ENCODE data around the gene LIN37. TPM values are rescaled to one million over a fixed set of nuclear protein-coding genes. Genes with fewer than 3 reads are reported as not detected.

Gene LIN37
- total RNA-seq, 1 experiment from 2014 or later, result 11.3 TPM

- intact Hi-C loops (cut with micrococcal nuclease; ENCODE audit: unreplicated experiment), result no loop called here
- H3K4me1 ChIP-seq (ENCODE audit: insufficient read depth, low read length, poor library complexity, severe bottlenecking), result no peaks in the 10 kb centered on the region
- no peak overlapping the region for H3K27ac ChIP-seq (ENCODE audit: low read depth, low read length, poor library complexity, severe bottlenecking)
- DNase-seq (ENCODE audit: low spot score), result no peak
- TF ChIP-seq EZH2 (IDR thresholded peaks at IDR 0.05; ENCODE audit: borderline replicate concordance, low read depth, low read length, poor library complexity, severe bottlenecking) (no peak), CTCF (conservative IDR thresholded peaks at IDR 0.05; ENCODE audit: low read depth, low read length) (no peak)
- ChIA-PET CTCF (no interaction called here), POLR2A (ENCODE audit: low non-redundant PET) (no interaction called here)
- no peaks in the 10 kb centered on the region for H3K27me3 ChIP-seq (replicated peaks; ENCODE audit: insufficient read depth, low read depth, low read length, poor library complexity)
- H3K4me3 ChIP-seq (ENCODE audit: low read depth, low read length, poor library complexity, severe bottlenecking), result no peak overlapping the region
- BruUV-seq (replicated peaks), result no TSS peak
- peaks cover 82% of the 10 kb centered on the region for H3K36me3 ChIP-seq (ENCODE audit: insufficient read depth, low read length, poor library complexity, severe bottlenecking)
- H3K9me3 ChIP-seq (ENCODE audit: low read depth, low read length, poor library complexity, severe bottlenecking), result no peaks in the 10 kb centered on the region
Measured at GRCh38 chr19:35731779-35732405, 16.5 kb upstream of the LIN37 start.

- H3K27me3 ChIP-seq (replicated peaks; ENCODE audit: insufficient read depth, low read depth, low read length, poor library complexity), result no peaks in the 10 kb centered on the region
- ChIA-PET POLR2A (ENCODE audit: low non-redundant PET) (no interaction called here), CTCF (no interaction called here)
- H3K27ac ChIP-seq (ENCODE audit: low read depth, low read length, poor library complexity, severe bottlenecking), result no peak overlapping the region
- no peaks in the 10 kb centered on the region for H3K4me1 ChIP-seq (ENCODE audit: insufficient read depth, low read length, poor library complexity, severe bottlenecking)
- peaks cover 82% of the 10 kb centered on the region for H3K36me3 ChIP-seq (ENCODE audit: insufficient read depth, low read length, poor library complexity, severe bottlenecking)
- intact Hi-C loops (cut with micrococcal nuclease; ENCODE audit: unreplicated experiment), result no loop called here
- DNase-seq (ENCODE audit: low spot score), result no peak
- no peak overlapping the region for H3K4me3 ChIP-seq (ENCODE audit: low read depth, low read length, poor library complexity, severe bottlenecking)
- H3K9me3 ChIP-seq (ENCODE audit: low read depth, low read length, poor library complexity, severe bottlenecking), result no peaks in the 10 kb centered on the region
- TF ChIP-seq EZH2 (IDR thresholded peaks at IDR 0.05; ENCODE audit: borderline replicate concordance, low read depth, low read length, poor library complexity, severe bottlenecking) (no peak), CTCF (conservative IDR thresholded peaks at IDR 0.05; ENCODE audit: low read depth, low read length) (no peak)
- BruUV-seq (replicated peaks), result TSS peak; percentile 26
Measured at GRCh38 chr19:35732540-35733179, 15.7 kb upstream of the LIN37 start.

- CTCF ChIA-PET, result no interaction called here
- TF ChIP-seq EZH2 (IDR thresholded peaks at IDR 0.05; ENCODE audit: borderline replicate concordance, low read depth, low read length, poor library complexity, severe bottlenecking) (no peak), CTCF (conservative IDR thresholded peaks at IDR 0.05; ENCODE audit: low read depth, low read length) (no peak)
- H3K27me3 ChIP-seq (replicated peaks; ENCODE audit: insufficient read depth, low read depth, low read length, poor library complexity), result no peaks in the 10 kb centered on the region
- no peak overlapping the region for H3K27ac ChIP-seq (ENCODE audit: low read depth, low read length, poor library complexity, severe bottlenecking)
- POLR2A ChIA-PET (ENCODE audit: low non-redundant PET), result no interaction called here
- H3K4me3 ChIP-seq (ENCODE audit: low read depth, low read length, poor library complexity, severe bottlenecking), result no peak overlapping the region
- DNase-seq (ENCODE audit: low spot score), result no peak
- H3K4me1 ChIP-seq (ENCODE audit: insufficient read depth, low read length, poor library complexity, severe bottlenecking), result no peaks in the 10 kb centered on the region
- H3K9me3 ChIP-seq (ENCODE audit: low read depth, low read length, poor library complexity, severe bottlenecking), result no peaks in the 10 kb centered on the region
- BruUV-seq (replicated peaks), result no TSS peak
- intact Hi-C loops (cut with micrococcal nuclease; ENCODE audit: unreplicated experiment), result no loop called here
- H3K36me3 ChIP-seq (ENCODE audit: insufficient read depth, low read length, poor library complexity, severe bottlenecking), result peaks cover 82% of the 10 kb centered on the region
Measured at GRCh38 chr19:35733180-35734125, 14.9 kb upstream of the LIN37 start.
